SK-N-SH treated with all-trans-retinoic acid at 6 μM for 48 hours (cell line): ENCODE results near the gene TRAP1.
A peak's percentile ranks its signal among the peaks of the same experiment; 100 is the strongest.
"Not testable (repeated sequence)": the region's sequence is repeated elsewhere in the genome, so short reads cannot be mapped to it uniquely, and the experiment has no call there.

Experiments used
- ATAC-seq: fragments of 200-7000 bp; cut with Tn5 transposase; 3 replicates; pipeline ENCODE4 v1.9.1; 2020; ENCODE audit warnings: mild to moderate bottlenecking, moderate library complexity
- ARNTL ChIP-seq: fragments of 450-650 bp; formaldehyde crosslinking; IDR thresholded peaks from 2 replicates; pipeline ENCODE4 v1.5.0; 2020; ENCODE audit warnings: low read depth, mild to moderate bottlenecking, moderate library complexity, borderline replicate concordance
- BACH2 ChIP-seq: fragments of 250-450 bp; sonication (Bioruptor Pico); IDR thresholded peaks from 2 replicates; pipeline ENCODE4 v1.9.0; 2021; ENCODE audit warnings: mild to moderate bottlenecking, borderline replicate concordance
- CSDC2 ChIP-seq: fragments of 250-450 bp; sonication (Bioruptor Pico); IDR thresholded peaks from 2 replicates; pipeline ENCODE4 v1.5.0; 2020; ENCODE audit warnings: mild to moderate bottlenecking, moderate library complexity
- CSRNP3 ChIP-seq: fragments of 250-450 bp; sonication (Bioruptor Pico); IDR thresholded peaks from 2 replicates; pipeline ENCODE4 v1.5.1; 2021; ENCODE audit warnings: mild to moderate bottlenecking, moderate library complexity
- ESRRG ChIP-seq: fragments of 250-450 bp; sonication (Bioruptor Pico); IDR thresholded peaks from 2 replicates; pipeline ENCODE4 v1.6.1; 2021; ENCODE audit warnings: mild to moderate bottlenecking
- GLIS3 ChIP-seq: fragments of 250-450 bp; sonication (Bioruptor Pico); IDR thresholded peaks from 2 replicates; pipeline ENCODE4 v1.5.0; 2020; ENCODE audit warnings: mild to moderate bottlenecking, moderate library complexity
- ISL1 ChIP-seq: fragments of 250-450 bp; sonication (Bioruptor Pico); IDR thresholded peaks from 2 replicates; pipeline ENCODE4 v2.1.2; 2022; ENCODE audit warnings: mild to moderate bottlenecking, moderate library complexity
- OSR1 ChIP-seq: fragments of 250-450 bp; sonication (Bioruptor Pico); IDR thresholded peaks from 2 replicates; pipeline ENCODE4 v1.8.0; 2022; ENCODE audit warnings: moderate library complexity, mild to moderate bottlenecking, inconsistent platforms
- PATZ1 ChIP-seq: fragments of 250-450 bp; sonication (Bioruptor Pico); IDR thresholded peaks from 2 replicates; pipeline ENCODE4 v1.8.0; 2020; ENCODE audit warnings: mild to moderate bottlenecking, moderate library complexity, borderline replicate concordance
- POU6F1 ChIP-seq: fragments of 250-450 bp; sonication (Bioruptor Pico); IDR thresholded peaks from 2 replicates; pipeline ENCODE4 v1.8.0; 2021; ENCODE audit warnings: low read depth, mild to moderate bottlenecking, moderate library complexity, borderline replicate concordance
- PPARA ChIP-seq: fragments of 250-450 bp; sonication (Bioruptor Pico); IDR thresholded peaks from 2 replicates; pipeline ENCODE4 v1.5.0; 2020; ENCODE audit warnings: mild to moderate bottlenecking, borderline replicate concordance
- RARB ChIP-seq: fragments of 250-450 bp; sonication (Bioruptor Pico); IDR thresholded peaks from 2 replicates; pipeline ENCODE4 v1.8.0; 2021; ENCODE audit warnings: mild to moderate bottlenecking, moderate library complexity
- SNAI2 ChIP-seq: fragments of 250-450 bp; sonication (Bioruptor Pico); IDR thresholded peaks from 2 replicates; pipeline ENCODE4 v1.5.0; 2020; ENCODE audit warnings: mild to moderate bottlenecking, moderate library complexity
- TCF4 ChIP-seq: fragments of 250-450 bp; sonication (Bioruptor Pico); IDR thresholded peaks from 2 replicates; pipeline ENCODE4 v1.8.0; 2021; ENCODE audit warnings: mild to moderate bottlenecking, moderate library complexity, borderline replicate concordance
- TOX ChIP-seq: fragments of 250-450 bp; sonication (Bioruptor Pico); IDR thresholded peaks from 2 replicates; pipeline ENCODE4 v1.8.0; 2021; ENCODE audit warnings: mild to moderate bottlenecking, moderate library complexity, borderline replicate concordance
- TSHZ2 ChIP-seq: fragments of 250-450 bp; sonication (Bioruptor Pico); IDR thresholded peaks from 2 replicates; pipeline ENCODE4 v1.5.0; 2020; ENCODE audit warnings: mild to moderate bottlenecking, moderate library complexity
- ZC3H10 ChIP-seq: fragments of 250-450 bp; sonication (Bioruptor Pico); IDR thresholded peaks from 2 replicates; pipeline ENCODE4 v1.5.1; 2021; ENCODE audit warnings: mild to moderate bottlenecking, moderate library complexity
- ZFP3 ChIP-seq: fragments of 250-450 bp; sonication (Bioruptor Pico); IDR thresholded peaks from 2 replicates; pipeline ENCODE4 v1.5.0; 2020; ENCODE audit warnings: mild to moderate bottlenecking, moderate library complexity
- ZFP30 ChIP-seq: fragments of 450-650 bp; formaldehyde crosslinking; IDR thresholded peaks from 2 replicates; pipeline ENCODE4 v1.5.0; 2022; ENCODE audit warnings: mild to moderate bottlenecking, moderate library complexity
- ZNF565 ChIP-seq: fragments of 450-650 bp; formaldehyde crosslinking; conservative IDR thresholded peaks from 2 replicates; pipeline ENCODE4 v1.5.0; 2020; ENCODE audit warnings: low read depth, mild to moderate bottlenecking, moderate library complexity
- ZNF70 ChIP-seq: fragments of 450-650 bp; formaldehyde crosslinking; IDR thresholded peaks from 2 replicates; pipeline ENCODE4 v1.5.0; 2020; ENCODE audit warnings: mild to moderate bottlenecking, moderate library complexity
- ZNF8 ChIP-seq: fragments of 450-650 bp; formaldehyde crosslinking; IDR thresholded peaks from 2 replicates; pipeline ENCODE4 v1.5.0; 2020; ENCODE audit warnings: mild to moderate bottlenecking, moderate library complexity

The TRAP1 gene

GRCh38 chr16:3718019-3718391 is 681 bp upstream of the TRAP1 start (continued):
- TF ChIP-seq CSRNP3 (CRISPR knock-in tag) (no peak), GLIS3 (no peak), SNAI2 (CRISPR knock-in tag) (no peak), ZNF565 (no peak), ZNF70 (CRISPR knock-in tag) (no peak), OSR1 (CRISPR knock-in tag) (no peak), ARNTL (CRISPR knock-in tag) (no peak), ZC3H10 (CRISPR knock-in tag) (no peak), PPARA (CRISPR knock-in tag) (no peak), BACH2 (CRISPR knock-in tag) (no peak)

- ATAC-seq, result peak; percentile 68
- TF ChIP-seq POU6F1 (no peak), PATZ1 (CRISPR knock-in tag) (no peak), CSDC2 (CRISPR knock-in tag) (no peak), ZNF565 (no peak), RARB (CRISPR knock-in tag) (no peak)
These were observed 491 bp downstream of the TRAP1 start for GRCh38 chr16:3716831-3717234.

GRCh38 chr16:3715430-3715829 is 1.9 kb downstream of the TRAP1 start:
- TF ChIP-seq ZFP30 (CRISPR knock-in tag) (no peak), PPARA (CRISPR knock-in tag) (no peak), CSRNP3 (CRISPR knock-in tag) (no peak), ZFP3 (CRISPR knock-in tag) (no peak), TCF4 (no peak), CSDC2 (CRISPR knock-in tag) (no peak), TOX (CRISPR knock-in tag) (no peak), PATZ1 (CRISPR knock-in tag) (no peak), ISL1 (CRISPR knock-in tag) (no peak), SNAI2 (CRISPR knock-in tag) (no peak), POU6F1 (no peak), ZNF70 (CRISPR knock-in tag) (no peak), GLIS3 (no peak), OSR1 (CRISPR knock-in tag) (no peak), TSHZ2 (CRISPR knock-in tag) (no peak), ZNF8 (CRISPR knock-in tag) (no peak), ARNTL (CRISPR knock-in tag) (no peak), ZNF565 (no peak), ESRRG (no peak), RARB (CRISPR knock-in tag) (no peak)
- ATAC-seq, result no peak

- ATAC-seq, result not testable (repeated sequence)
These were observed 2.9 kb downstream of the TRAP1 start for GRCh38 chr16:3714378-3714777.
